Measurements from ENCODE around the gene PPP1R12B.
"Not testable (repeated sequence)": the region's sequence is repeated elsewhere in the genome, so short reads cannot be mapped to it uniquely, and the experiment has no call there.

PPP1R12B gene

GRCh38 chr1:202376247-202376646 lies 27.7 kb downstream of the PPP1R12B start:
- no peak for TF ChIP-seq TAF1 (IDR thresholded peaks at IDR 0.05; ENCODE audit: borderline replicate concordance, low read depth, low read length)
- no peak for TF ChIP-seq POLR2AphosphoS5 (IDR thresholded peaks at IDR 0.05; ENCODE audit: low read depth, low read length)
- TF ChIP-seq POLR2A (IDR thresholded peaks at IDR 0.05; ENCODE audit: low read depth, low read length): no peak
- FAIRE-seq (no peak), DNase-seq (ENCODE audit: insufficient read length) (no peak)

- DNase-seq (ENCODE audit: insufficient read length); FAIRE-seq: not testable (repeated sequence)
These were observed 31.5 kb downstream of the PPP1R12B start for GRCh38 chr1:202379884-202380529.

- not testable (repeated sequence) for FAIRE-seq
These were observed 32.0 kb downstream of the PPP1R12B start for GRCh38 chr1:202380535-202380934.

GRCh38 chr1:202381867-202382266 lies 33.4 kb downstream of the PPP1R12B start:
- not testable (repeated sequence) for FAIRE-seq

More at GRCh38 chr1:202380535-202380934, 32.0 kb downstream of the PPP1R12B start:
- not testable (repeated sequence) for DNase-seq (ENCODE audit: insufficient read length)

GRCh38 chr1:202395831-202396230 lies 47.3 kb downstream of the PPP1R12B start:
- FAIRE-seq: peak; percentile 38
- DNase-seq (ENCODE audit: insufficient read length): not testable (repeated sequence)

More at GRCh38 chr1:202381867-202382266, 33.4 kb downstream of the PPP1R12B start:
- not testable (repeated sequence) for DNase-seq (ENCODE audit: insufficient read length)

- TF ChIP-seq TAF1 (IDR thresholded peaks at IDR 0.05; ENCODE audit: borderline replicate concordance, low read depth, low read length) (no peak), POLR2AphosphoS5 (IDR thresholded peaks at IDR 0.05; ENCODE audit: low read depth, low read length) (no peak), POLR2A (IDR thresholded peaks at IDR 0.05; ENCODE audit: low read depth, low read length) (no peak)
- no peak for DNase-seq (ENCODE audit: insufficient read length)
- FAIRE-seq: no peak
These were observed 48.8 kb downstream of the PPP1R12B start for GRCh38 chr1:202397256-202397655.

- FAIRE-seq; DNase-seq (ENCODE audit: insufficient read length): not testable (repeated sequence)
These were observed 49.9 kb downstream of the PPP1R12B start for GRCh38 chr1:202398439-202398838.

- not testable (repeated sequence) for DNase-seq (ENCODE audit: insufficient read length); FAIRE-seq
These were observed 53.3 kb downstream of the PPP1R12B start for GRCh38 chr1:202401771-202402170.

GRCh38 chr1:202403381-202403780 lies 54.9 kb downstream of the PPP1R12B start:
- not testable (repeated sequence) for FAIRE-seq

GRCh38 chr1:202405928-202406327 lies 57.4 kb downstream of the PPP1R12B start:
- FAIRE-seq (no peak), DNase-seq (ENCODE audit: insufficient read length) (no peak)
- TF ChIP-seq POLR2AphosphoS5 (IDR thresholded peaks at IDR 0.05; ENCODE audit: low read depth, low read length) (no peak), POLR2A (IDR thresholded peaks at IDR 0.05; ENCODE audit: low read depth, low read length) (no peak), TAF1 (IDR thresholded peaks at IDR 0.05; ENCODE audit: borderline replicate concordance, low read depth, low read length) (no peak)

More at GRCh38 chr1:202403381-202403780, 54.9 kb downstream of the PPP1R12B start:
- not testable (repeated sequence) for DNase-seq (ENCODE audit: insufficient read length)

- not testable (repeated sequence) for FAIRE-seq; DNase-seq (ENCODE audit: insufficient read length)
These were observed 58.4 kb downstream of the PPP1R12B start for GRCh38 chr1:202406896-202407295.

- FAIRE-seq: not testable (repeated sequence)
These were observed 58.9 kb downstream of the PPP1R12B start for GRCh38 chr1:202407378-202407777.

GRCh38 chr1:202410251-202410650 lies 61.8 kb downstream of the PPP1R12B start:
- not testable (repeated sequence) for FAIRE-seq; DNase-seq (ENCODE audit: insufficient read length)

More at GRCh38 chr1:202407378-202407777, 58.9 kb downstream of the PPP1R12B start:
- DNase-seq (ENCODE audit: insufficient read length): not testable (repeated sequence)

- not testable (repeated sequence) for DNase-seq (ENCODE audit: insufficient read length); FAIRE-seq
These were observed 62.4 kb downstream of the PPP1R12B start for GRCh38 chr1:202410854-202411357.

- TF ChIP-seq TAF1 (IDR thresholded peaks at IDR 0.05; ENCODE audit: borderline replicate concordance, low read depth, low read length) (no peak), POLR2A (IDR thresholded peaks at IDR 0.05; ENCODE audit: low read depth, low read length) (no peak), POLR2AphosphoS5 (IDR thresholded peaks at IDR 0.05; ENCODE audit: low read depth, low read length) (no peak)
- FAIRE-seq (no peak), DNase-seq (ENCODE audit: insufficient read length) (no peak)
These were observed 62.9 kb downstream of the PPP1R12B start for GRCh38 chr1:202411422-202411821.

- not testable (repeated sequence) for DNase-seq (ENCODE audit: insufficient read length); FAIRE-seq
These were observed 63.9 kb downstream of the PPP1R12B start for GRCh38 chr1:202412421-202412820.

All from GM12892 (cell line).